Suprapubic skin (tissue), 4 donors: ENCODE data around the gene COL5A3. TPM values are rescaled to one million over a fixed set of nuclear protein-coding genes. Genes with fewer than 3 reads are reported as not detected.
"Not testable (repeated sequence)": the region's sequence is repeated elsewhere in the genome, so short reads cannot be mapped to it uniquely, and the experiment has no call there.

ENCODE experiments used
- DNase-seq, 2 donors: peaks; one replicate each; pipeline ENCODE4 v3.0.0-alpha.2; 2019; ENCODE audit warnings: low spot score in 2 of 2
- H3K27ac ChIP-seq: fragments of 200-600 bp; sonication (generic); one replicate; pipeline ENCODE4 v1.5.1; 2019
- H3K27me3 ChIP-seq: fragments of 200-600 bp; sonication (generic); one replicate; pipeline ENCODE4 v1.5.1; 2019
- H3K36me3 ChIP-seq: fragments of 200-600 bp; sonication (generic); one replicate; pipeline ENCODE4 v1.5.1; 2019
- H3K4me1 ChIP-seq: fragments of 200-600 bp; sonication (generic); one replicate; pipeline ENCODE4 v1.5.1; 2019
- H3K4me3 ChIP-seq: fragments of 200-600 bp; sonication (generic); one replicate; pipeline ENCODE4 v1.5.1; 2019; ENCODE audit warnings: mild to moderate bottlenecking
- H3K9me3 ChIP-seq: fragments of 200-600 bp; sonication (generic); one replicate; pipeline ENCODE4 v1.5.1; 2019
- CTCF ChIP-seq, 2 donors: fragments of 200-600 bp in 1 of 2; fragments of 450-650 bp in 1 of 2; sonication (generic) in 1 of 2; IDR thresholded peaks; one replicate each; pipeline ENCODE4 v1.5.1; 2016 to 2019; ENCODE audit warnings: antibody characterized with exemption in 2 of 2, mild to moderate bottlenecking in 1 of 2, moderate library complexity in 1 of 2
- EP300 ChIP-seq: sonication (generic); formaldehyde crosslinking; IDR thresholded peaks from one replicate; pipeline ENCODE4 v1.6.1; 2017; ENCODE audit warnings: antibody characterized with exemption
- POLR2A ChIP-seq, 2 donors: fragments of 450-650 bp; IDR thresholded peaks; one replicate each; pipeline ENCODE4 v1.6.1; 2017; ENCODE audit warnings: antibody characterized with exemption in 2 of 2, mild to moderate bottlenecking in 2 of 2, moderate library complexity in 2 of 2
- POLR2AphosphoS5 ChIP-seq, 3 donors: sonication (generic); formaldehyde crosslinking; IDR thresholded peaks; one replicate each; pipeline ENCODE4 v1.6.1; 2017; ENCODE audit warnings: antibody characterized with exemption in 3 of 3
- WGBS: methylation state at CpG from one replicate; pipeline ENCODE4 v1.1.5; 2018; 5-methylcytosine and 5-hydroxymethylcytosine counted together
- total RNA-seq, 4 donors: library from RNA; depleted of rRNA; stranded (reverse); fragments of >200 nt; gene quantifications; one replicate each; pipeline ENCODE4 v1.1.0, GENCODE V29; 2016

COL5A3 gene
- total RNA-seq, 4 donors from 2014 or later: 13.4 to 30.6 (median 18.8) TPM

GRCh38 chr19:9934132-9934950 lies 76.0 kb downstream of the COL5A3 start:
- WGBS: 10% methylated on average over 11 of the region's 23 CpGs
- Histone ChIP-seq H3K36me3 (no peaks in the 10 kb centered on the region), H3K27ac (peak overlapping the region; percentile 62), H3K4me3 (peak overlapping the region; percentile 59), H3K4me1 (peaks cover 43% of the 10 kb centered on the region), H3K9me3 (no peaks in the 10 kb centered on the region), H3K27me3 (peaks cover 15% of the 10 kb centered on the region)
- DNase-seq: peak; percentile 90 to 91
- no peak for TF ChIP-seq POLR2A (IDR thresholded peaks at IDR 0.05)
- peak; percentile 92 to 97 for TF ChIP-seq CTCF (IDR thresholded peaks at IDR 0.05)
- TF ChIP-seq EP300: no peak
- peak in 2 of 3 donors; percentile 28 to 50 for TF ChIP-seq POLR2AphosphoS5 (IDR thresholded peaks at IDR 0.05)

GRCh38 chr19:9932835-9933234 lies 77.5 kb downstream of the COL5A3 start:
- DNase-seq: no peak
- Histone ChIP-seq H3K4me1 (peaks cover 43% of the 10 kb centered on the region), H3K36me3 (no peaks in the 10 kb centered on the region), H3K27me3 (peaks cover 15% of the 10 kb centered on the region), H3K27ac (no peak overlapping the region), H3K4me3 (no peak overlapping the region), H3K9me3 (no peaks in the 10 kb centered on the region)
- TF ChIP-seq CTCF (IDR thresholded peaks at IDR 0.05) (no peak), POLR2AphosphoS5 (IDR thresholded peaks at IDR 0.05) (no peak), POLR2A (IDR thresholded peaks at IDR 0.05) (no peak), EP300 (no peak)
- WGBS: 94% methylated on average over 4 of the region's 4 CpGs

- no peak overlapping the region for H3K4me3 ChIP-seq
- no peak for DNase-seq
- H3K27ac ChIP-seq: no peak overlapping the region
- TF ChIP-seq POLR2A (IDR thresholded peaks at IDR 0.05) (no peak), CTCF (IDR thresholded peaks at IDR 0.05) (no peak), POLR2AphosphoS5 (IDR thresholded peaks at IDR 0.05) (no peak), EP300 (no peak)
- H3K4me1 ChIP-seq: peaks cover 38% of the 10 kb centered on the region
- H3K36me3 ChIP-seq: no peaks in the 10 kb centered on the region
- WGBS: 93% methylated on average over 1 of the region's 1 CpG
- H3K9me3 ChIP-seq: no peaks in the 10 kb centered on the region
- H3K27me3 ChIP-seq: peaks cover 10% of the 10 kb centered on the region
Measured at GRCh38 chr19:9931629-9932028, 78.7 kb downstream of the COL5A3 start.

- no peak overlapping the region for H3K27ac ChIP-seq
- H3K27me3 ChIP-seq: no peaks in the 10 kb centered on the region
- DNase-seq: no peak
- H3K9me3 ChIP-seq: no peaks in the 10 kb centered on the region
- 87% methylated on average over 4 of the region's 4 CpGs for WGBS
- H3K36me3 ChIP-seq: no peaks in the 10 kb centered on the region
- H3K4me3 ChIP-seq: no peak overlapping the region
- TF ChIP-seq POLR2AphosphoS5 (IDR thresholded peaks at IDR 0.05) (no peak), EP300 (no peak), POLR2A (IDR thresholded peaks at IDR 0.05) (no peak), CTCF (IDR thresholded peaks at IDR 0.05) (no peak)
- H3K4me1 ChIP-seq: no peaks in the 10 kb centered on the region
Measured at GRCh38 chr19:9923440-9923839, 86.9 kb downstream of the COL5A3 start.

- H3K9me3 ChIP-seq, DNase-seq, H3K4me3 ChIP-seq, H3K36me3 ChIP-seq, H3K4me1 ChIP-seq, H3K27me3 ChIP-seq, H3K27ac ChIP-seq: not testable (repeated sequence)
- WGBS: 85% methylated on average over 5 of the region's 5 CpGs
Measured at GRCh38 chr19:9922782-9923379, 87.4 kb downstream of the COL5A3 start.
